GM23338 (cell line): Measurements from ENCODE around the gene CACNA1C. TPM values are rescaled to one million over a fixed set of nuclear protein-coding genes. Genes with fewer than 3 reads are reported as not detected.

Source experiments
- ATAC-seq: fragments of 200-7000 bp; cut with Tn5 transposase; 3 replicates; pipeline ENCODE4 v1.9.1; 2020
- DNase-seq: peaks from one replicate; pipeline ENCODE4 v3.0.0-alpha.2; 2015; ENCODE audit warnings: low spot score
- H2AFZ ChIP-seq: fragments of 200-600 bp; sonication (generic); 2 replicates; pipeline ENCODE4 v1.8.0; 2016; ENCODE audit warnings: antibody characterized with exemption, mild to moderate bottlenecking, moderate library complexity
- H3F3A ChIP-seq: fragments of 200-600 bp; sonication (generic); replicated peaks from 2 replicates; pipeline ENCODE4 v1.8.0; 2017; ENCODE audit warnings: antibody characterized with exemption, mixed run types, low read depth
- H3K27ac ChIP-seq: fragments of 200-600 bp; sonication (generic); 2 replicates; pipeline ENCODE4 v1.6.1; 2016; ENCODE audit warnings: low read depth
- H3K27me3 ChIP-seq: fragments of 200-600 bp; sonication (generic); 2 replicates; pipeline ENCODE4 v1.8.0; 2016; ENCODE audit warnings: mild to moderate bottlenecking, mixed run types, moderate library complexity; ENCODE audit not compliant: insufficient read depth
- H3K36me3 ChIP-seq: fragments of 200-600 bp; sonication (generic); 2 replicates; pipeline ENCODE4 v1.8.0; 2016; ENCODE audit warnings: mild to moderate bottlenecking; ENCODE audit not compliant: insufficient read depth
- H3K4me1 ChIP-seq: fragments of 200-600 bp; sonication (generic); 2 replicates; pipeline ENCODE4 v1.8.0; 2016; ENCODE audit warnings: mild to moderate bottlenecking, moderate library complexity; ENCODE audit not compliant: insufficient read depth
- H3K4me2 ChIP-seq: fragments of 200-600 bp; sonication (generic); 2 replicates; pipeline ENCODE4 v1.7.1; 2017; ENCODE audit warnings: mixed run types
- H3K4me3 ChIP-seq: fragments of 200-600 bp; sonication (generic); 2 replicates; pipeline ENCODE4 v1.6.1; 2016; ENCODE audit warnings: mixed run types
- H3K79me2 ChIP-seq: fragments of 200-600 bp; sonication (generic); replicated peaks from 2 replicates; pipeline ENCODE4 v1.8.0; 2017; ENCODE audit warnings: mild to moderate bottlenecking; ENCODE audit not compliant: insufficient read depth
- H3K9me2 ChIP-seq: fragments of 200-600 bp; sonication (generic); 2 replicates; pipeline ENCODE4 v1.8.0; 2017; ENCODE audit not compliant: insufficient read depth
- H4K20me1 ChIP-seq: fragments of 200-600 bp; sonication (generic); replicated peaks from 2 replicates; pipeline ENCODE4 v1.8.0; 2017; ENCODE audit warnings: mild to moderate bottlenecking; ENCODE audit not compliant: insufficient read depth
- H3K27ac Mint-ChIP-seq: 2 replicates; pipeline ENCODE4 v1.8.0; 2020; ENCODE audit warnings: inconsistent platforms, mild to moderate bottlenecking, moderate library complexity, mixed read lengths
- H3K27me3 Mint-ChIP-seq: 3 replicates; pipeline ENCODE4 v1.8.0; 2022; ENCODE audit warnings: low read depth, mild to moderate bottlenecking, moderate library complexity, mixed read lengths, inconsistent platforms; ENCODE audit not compliant: insufficient read depth, poor library complexity
- H3K36me3 Mint-ChIP-seq: 3 replicates; pipeline ENCODE4 v1.8.0; 2021; ENCODE audit warnings: low read depth, mild to moderate bottlenecking, inconsistent platforms, moderate library complexity, mixed read lengths
- H3K4me1 Mint-ChIP-seq: 3 replicates; pipeline ENCODE4 v1.8.0; 2020; ENCODE audit warnings: mild to moderate bottlenecking, inconsistent platforms, mixed read lengths
- H3K4me3 Mint-ChIP-seq: 3 replicates; pipeline ENCODE4 v1.8.0; 2021; ENCODE audit warnings: moderate library complexity, mild to moderate bottlenecking, inconsistent platforms, mixed read lengths
- H3K9me3 Mint-ChIP-seq: 3 replicates; pipeline ENCODE4 v1.8.0; 2020; ENCODE audit warnings: moderate library complexity, mild to moderate bottlenecking, inconsistent platforms, mixed read lengths
- CREB1 ChIP-seq: fragments of 250-450 bp; sonication (Bioruptor Pico); IDR thresholded peaks from 2 replicates; pipeline ENCODE4 v1.5.0; 2020; ENCODE audit warnings: low read depth, mild to moderate bottlenecking, moderate library complexity
- CTCF ChIP-seq, 2 experiments: fragments of 200-600 bp in 1 of 2; sonication (generic) in 1 of 2; conservative IDR thresholded peaks; 2 replicates each; pipeline versions ENCODE4 v1.5.1 to v1.6.1; 2016 to 2017; ENCODE audit warnings: antibody characterized with exemption in 2 of 2, low read depth in 2 of 2, mild to moderate bottlenecking in 2 of 2, moderate library complexity in 1 of 2
- ETS1 ChIP-seq: IDR thresholded peaks from 2 replicates; pipeline ENCODE4 v1.6.1; 2016; ENCODE audit warnings: antibody characterized with exemption
- EZH2 ChIP-seq: fragments of 200-600 bp; sonication (generic); IDR thresholded peaks from one replicate; pipeline ENCODE4 v1.8.0; 2017; ENCODE audit warnings: antibody characterized with exemption, mild to moderate bottlenecking, low read depth; ENCODE audit not compliant: unreplicated experiment
- EZH2phosphoT487 ChIP-seq: fragments of 200-600 bp; sonication (generic); IDR thresholded peaks from one replicate; pipeline ENCODE4 v1.8.1; 2018; ENCODE audit warnings: antibody characterized with exemption; ENCODE audit not compliant: unreplicated experiment
- JUNB ChIP-seq: IDR thresholded peaks from one replicate; pipeline ENCODE4 v1.6.1; 2016; ENCODE audit warnings: antibody characterized with exemption; ENCODE audit not compliant: unreplicated experiment
- NANOG ChIP-seq: IDR thresholded peaks from 2 replicates; pipeline ENCODE4 v1.6.1; 2016; ENCODE audit warnings: antibody characterized with exemption, borderline replicate concordance
- POLR2AphosphoS5 ChIP-seq: IDR thresholded peaks from 2 replicates; pipeline ENCODE4 v1.6.1; 2016; ENCODE audit warnings: antibody characterized with exemption, low read depth
- REST ChIP-seq: IDR thresholded peaks from one replicate; pipeline ENCODE4 v1.6.1; 2018; ENCODE audit warnings: antibody characterized with exemption; ENCODE audit not compliant: unreplicated experiment
- STAT1 ChIP-seq: IDR thresholded peaks from one replicate; pipeline ENCODE4 v1.6.1; 2016; ENCODE audit warnings: antibody characterized with exemption; ENCODE audit not compliant: unreplicated experiment
- ZNF114 ChIP-seq: fragments of 250-450 bp; sonication (Bioruptor Pico); IDR thresholded peaks from 2 replicates; pipeline ENCODE4 v1.5.0; 2020; ENCODE audit warnings: mild to moderate bottlenecking, moderate library complexity
- polyA plus RNA-seq: library from polyadenylated mRNA; unstranded; fragments of >200 nt; fragmentation: Nextera tagmentation; extraction: Ambion mirVana; gene quantifications from 2 replicates; pipeline ENCODE4 v1.2.1, GENCODE V29; 2016
- total RNA-seq: library from RNA; depleted of rRNA; stranded (reverse); fragments of >200 nt; shearing (Covaris generic); gene quantifications from 2 replicates; pipeline ENCODE4 v1.2.3, GENCODE V29; 2014

The CACNA1C gene
- total and polyA plus RNA-seq, 2 experiments from 2014 or later = 0.78 to 2.1 TPM

- H3K4me1 ChIP-seq = no peaks in the 10 kb centered on the region
- TF ChIP-seq CREB1 (CRISPR knock-in tag) (no peak), POLR2AphosphoS5 (no peak), EZH2phosphoT487 (no peak)
These were observed 101.7 kb downstream of the CACNA1C start for GRCh38 chr12:2154521-2154920.

GRCh38 chr12:2156333-2156732 is 103.5 kb downstream of the CACNA1C start:
- Histone ChIP-seq H3K4me2 (no peak overlapping the region), H3K9me2 (no peaks in the 10 kb centered on the region), H3K27me3 (no peaks in the 10 kb centered on the region), H3K4me3 (no peak overlapping the region), H3K36me3 (no peaks in the 10 kb centered on the region), H3K79me2 (no peaks in the 10 kb centered on the region), H3K27ac (no peak overlapping the region), H3F3A (no peaks in the 10 kb centered on the region), H2AFZ (no peak overlapping the region), H4K20me1 (no peaks in the 10 kb centered on the region), H3K4me1 (no peaks in the 10 kb centered on the region)
- Mint-ChIP-seq H3K4me1 (peaks cover 11% of the 10 kb centered on the region), H3K27ac (no peak overlapping the region), H3K36me3 (no peaks in the 10 kb centered on the region), H3K9me3 (no peaks in the 10 kb centered on the region), H3K4me3 (no peak overlapping the region), H3K27me3 (peaks cover 2% of the 10 kb centered on the region)
- TF ChIP-seq ZNF114 (CRISPR knock-in tag) (no peak), CTCF (conservative IDR thresholded peaks at IDR 0.05; ENCODE audit: low read depth in 2 of 2) (no peak), JUNB (no peak), EZH2 (no peak)
- DNase-seq (no peak), ATAC-seq (no peak)

More at GRCh38 chr12:2154521-2154920, 101.7 kb downstream of the CACNA1C start:
- Mint-ChIP-seq H3K27me3 (peaks cover 2% of the 10 kb centered on the region), H3K36me3 (no peaks in the 10 kb centered on the region), H3K4me3 (no peak overlapping the region), H3K4me1 (peaks cover 8% of the 10 kb centered on the region), H3K9me3 (no peaks in the 10 kb centered on the region), H3K27ac (no peak overlapping the region)
- Histone ChIP-seq H3K27me3 (no peaks in the 10 kb centered on the region), H3K4me3 (no peak overlapping the region), H3F3A (no peaks in the 10 kb centered on the region), H3K4me2 (no peak overlapping the region), H2AFZ (no peak overlapping the region), H3K79me2 (no peaks in the 10 kb centered on the region), H3K27ac (no peak overlapping the region), H3K36me3 (no peaks in the 10 kb centered on the region), H3K9me2 (no peaks in the 10 kb centered on the region; the same call in 1 of the 2 replicates), H4K20me1 (no peaks in the 10 kb centered on the region)
- DNase-seq (no peak), ATAC-seq (no peak)

- no peaks in the 10 kb centered on the region for H3K36me3 Mint-ChIP-seq
- no peak overlapping the region for H3K27ac Mint-ChIP-seq
These were observed 107.3 kb downstream of the CACNA1C start for GRCh38 chr12:2160043-2160442.

More at GRCh38 chr12:2160043-2160442, 107.3 kb downstream of the CACNA1C start:
- Mint-ChIP-seq H3K4me3 (no peak overlapping the region), H3K27me3 (no peaks in the 10 kb centered on the region), H3K4me1 (peaks cover 12% of the 10 kb centered on the region; the same call in 2 of the 3 replicates), H3K9me3 (no peaks in the 10 kb centered on the region)
- DNase-seq (no peak), ATAC-seq (no peak)
- no peaks in the 10 kb centered on the region for H3K79me2 ChIP-seq
- no peaks in the 10 kb centered on the region for H3K9me2 ChIP-seq
- no peak for TF ChIP-seq EZH2phosphoT487
- TF ChIP-seq EZH2 = no peak
- no peak for TF ChIP-seq POLR2AphosphoS5
- TF ChIP-seq REST = no peak
- no peak for TF ChIP-seq NANOG
- TF ChIP-seq JUNB = no peak
- no peak for TF ChIP-seq ETS1
- TF ChIP-seq STAT1 = no peak
- TF ChIP-seq CREB1 (CRISPR knock-in tag) = no peak
- TF ChIP-seq ZNF114 (CRISPR knock-in tag) = no peak
- H3K4me2 ChIP-seq = no peak overlapping the region
- no peak overlapping the region for H2AFZ ChIP-seq
- H4K20me1 ChIP-seq = no peaks in the 10 kb centered on the region
- H3K36me3 ChIP-seq = no peaks in the 10 kb centered on the region
- no peak overlapping the region for H3K27ac ChIP-seq
- no peaks in the 10 kb centered on the region for H3F3A ChIP-seq
- no peaks in the 10 kb centered on the region for H3K27me3 ChIP-seq
- no peaks in the 10 kb centered on the region for H3K4me1 ChIP-seq
- no peak overlapping the region for H3K4me3 ChIP-seq
